GM21529 (cell line): Measurements from ENCODE around the gene COL6A1.
A peak's percentile ranks its signal among the peaks of the same experiment; 100 is the strongest.
"Not testable (repeated sequence)": the region's sequence is repeated elsewhere in the genome, so short reads cannot be mapped to it uniquely, and the experiment has no call there.

Experiments
- ATAC-seq: cut with Tn5 transposase; IDR thresholded peaks from one replicate; pipeline ENCODE4 v1.9.1; 2021; ENCODE audit not compliant: unreplicated experiment

The COL6A1 gene

DNA sequence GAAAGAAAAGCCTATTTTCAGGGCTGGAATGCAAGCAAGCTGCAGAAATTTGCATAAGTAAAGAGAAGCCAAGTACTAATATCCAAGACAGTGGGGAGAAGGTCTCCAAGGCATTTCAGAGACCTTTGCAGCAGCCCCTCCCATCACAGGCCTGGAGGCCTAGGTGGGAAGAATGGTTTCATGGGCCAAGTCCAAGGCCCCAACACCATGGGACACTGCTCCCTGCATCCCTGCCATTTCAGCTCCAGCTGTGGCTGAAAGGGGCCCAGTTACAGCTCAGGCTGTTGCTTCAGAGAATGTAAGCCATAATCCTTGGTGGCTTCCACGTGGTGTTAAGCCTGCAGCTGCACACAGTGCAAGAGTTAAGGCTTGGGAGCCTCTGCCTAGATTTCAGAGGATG, 16.9 kb upstream of the COL6A1 start:
- ATAC-seq = no peak

DNA sequence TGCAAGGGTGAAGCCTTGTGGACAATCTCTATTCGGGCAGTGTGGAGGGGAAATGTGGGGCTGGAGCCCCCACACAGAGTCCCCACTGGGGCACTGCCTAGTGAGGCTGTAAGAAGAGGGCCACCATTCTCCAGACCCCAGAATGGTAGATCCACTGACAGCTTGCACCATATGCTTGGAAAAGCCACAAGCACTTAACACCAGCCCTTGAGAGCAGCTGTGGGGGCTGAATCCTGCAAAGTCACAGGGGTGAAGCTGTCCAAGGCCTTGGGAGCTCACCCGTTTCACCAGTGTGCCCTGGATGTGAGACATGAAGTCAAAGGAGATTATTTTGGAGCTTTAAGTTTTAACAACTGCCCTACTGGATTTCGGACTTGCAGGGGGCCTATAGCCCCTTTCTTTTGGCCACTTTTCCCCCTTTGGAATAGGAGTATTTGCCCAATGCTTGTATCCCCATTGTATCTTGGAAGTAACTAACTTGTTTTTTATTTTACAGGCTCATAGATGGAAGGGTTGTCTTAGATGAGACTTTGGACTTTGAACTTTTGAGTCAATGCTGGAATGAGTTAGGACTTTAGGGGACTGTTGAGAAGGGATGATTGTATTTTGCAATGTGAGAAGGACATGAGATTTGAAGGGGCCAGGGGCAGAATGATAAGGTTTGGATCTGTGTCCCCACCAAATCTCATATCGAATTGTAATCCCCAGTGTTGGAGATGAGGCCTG, 16.3 kb upstream of the COL6A1 start:
- no peak for ATAC-seq

DNA sequence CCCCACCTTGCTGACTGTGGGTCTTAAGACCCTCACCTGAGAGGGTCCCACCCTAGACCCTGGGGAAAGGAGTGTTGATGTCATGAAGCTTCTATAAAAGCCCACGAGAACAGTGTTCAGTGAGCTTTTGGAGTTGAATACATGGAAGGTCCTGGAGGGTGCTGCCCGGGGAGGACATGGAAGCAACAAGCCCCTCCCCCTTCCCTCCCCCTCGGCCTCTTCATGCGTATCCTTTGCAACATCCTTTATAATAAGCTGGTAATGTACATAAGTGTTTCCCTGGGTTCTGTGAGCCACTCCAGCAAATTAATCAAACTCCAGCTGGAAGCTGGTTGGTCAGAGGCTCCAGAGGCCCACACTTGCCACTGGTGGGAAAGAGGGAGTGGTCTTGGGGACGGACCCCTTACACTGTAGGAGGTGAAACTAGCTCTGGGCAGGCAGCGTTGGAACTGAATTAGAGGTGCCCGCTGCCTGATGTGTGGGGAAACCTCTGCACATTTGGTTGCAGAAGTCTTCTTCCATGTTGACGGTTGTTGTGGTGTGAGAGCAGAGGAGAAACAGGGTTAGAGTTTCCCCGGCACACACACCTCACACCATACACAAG, 14.7 kb upstream of the COL6A1 start:
- no peak for ATAC-seq

DNA sequence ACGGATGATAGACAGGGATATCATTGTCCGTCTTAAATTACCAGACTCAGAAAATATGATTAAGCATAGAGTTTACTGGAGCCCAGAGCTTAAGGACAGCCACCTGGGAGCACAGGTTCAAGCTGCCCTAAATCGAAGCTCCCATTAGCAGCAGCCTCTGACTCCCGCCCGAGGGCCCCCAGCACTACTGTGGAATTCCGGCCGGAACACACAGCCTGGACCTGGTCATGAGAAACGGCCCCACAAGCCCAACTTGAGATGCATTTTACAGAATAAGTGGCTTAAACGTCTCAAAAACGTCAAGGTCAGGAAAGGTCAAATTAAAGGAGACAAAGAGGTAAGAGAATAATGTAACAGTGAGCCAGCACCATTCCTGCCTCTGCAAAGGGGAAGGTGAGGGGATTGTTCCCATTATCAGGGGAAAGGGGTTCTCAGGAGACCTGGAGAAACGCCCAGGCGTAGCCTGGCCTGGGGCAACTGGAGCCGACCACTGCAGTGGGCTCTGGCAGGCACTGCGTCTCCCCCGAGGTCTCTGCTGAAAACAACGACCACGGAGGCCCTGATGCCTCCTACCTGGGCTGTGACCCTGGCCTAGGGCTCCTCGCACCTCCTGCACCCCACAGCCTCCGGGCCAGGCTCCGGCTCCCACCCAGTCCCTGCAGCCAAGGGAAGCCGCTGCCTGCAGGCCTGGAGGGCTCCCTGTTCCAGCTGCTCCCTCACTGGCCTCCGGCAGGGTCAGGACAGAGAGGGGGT, 11.5 kb upstream of the COL6A1 start:
- no peak for ATAC-seq

DNA sequence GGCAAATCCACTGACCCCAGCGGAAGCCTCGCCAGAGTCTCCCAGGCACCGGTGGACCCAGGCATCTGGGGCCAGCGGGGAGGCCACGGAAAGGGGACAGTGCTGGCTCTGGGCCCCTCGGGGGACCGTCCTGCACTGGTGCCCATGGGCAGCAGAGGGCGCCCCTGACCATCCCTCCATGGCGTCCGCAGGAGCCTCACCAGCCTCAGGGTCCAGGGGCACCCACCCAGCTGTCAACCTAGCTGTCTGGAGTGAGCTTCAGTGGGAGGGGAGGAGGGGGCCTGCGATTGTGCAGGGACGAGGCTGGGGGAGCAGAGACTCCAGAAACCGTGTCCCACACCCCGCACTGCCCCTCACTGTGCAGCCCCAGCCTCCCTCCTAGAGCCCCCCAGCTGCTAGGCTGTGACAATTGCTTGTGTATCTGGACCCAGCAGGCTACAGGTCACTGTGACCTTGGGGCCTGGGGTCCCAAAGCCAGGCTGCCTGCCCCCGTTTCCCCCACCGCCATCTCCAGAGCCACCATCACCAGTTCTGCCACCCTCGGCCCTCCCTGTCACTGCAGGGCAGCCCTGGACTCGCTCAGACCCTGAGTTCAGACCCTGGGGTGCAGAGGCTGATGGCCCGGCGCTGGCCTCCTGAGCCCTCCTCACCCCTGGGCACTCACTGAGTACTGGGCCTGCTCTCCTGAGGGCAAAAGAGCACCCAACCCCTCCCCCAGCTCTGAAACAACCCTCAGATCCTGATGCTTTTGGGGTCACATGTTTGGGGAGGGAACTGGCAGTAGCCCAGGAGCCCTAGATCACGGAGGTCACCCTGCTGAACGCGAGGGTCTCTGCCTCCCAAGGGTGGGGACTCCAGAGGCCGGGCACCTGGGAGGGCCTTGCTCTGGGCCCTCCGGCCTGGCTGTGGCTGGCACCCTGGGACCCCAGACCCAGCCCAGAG, 10.6 kb upstream of the COL6A1 start:
- ATAC-seq = no peak

DNA sequence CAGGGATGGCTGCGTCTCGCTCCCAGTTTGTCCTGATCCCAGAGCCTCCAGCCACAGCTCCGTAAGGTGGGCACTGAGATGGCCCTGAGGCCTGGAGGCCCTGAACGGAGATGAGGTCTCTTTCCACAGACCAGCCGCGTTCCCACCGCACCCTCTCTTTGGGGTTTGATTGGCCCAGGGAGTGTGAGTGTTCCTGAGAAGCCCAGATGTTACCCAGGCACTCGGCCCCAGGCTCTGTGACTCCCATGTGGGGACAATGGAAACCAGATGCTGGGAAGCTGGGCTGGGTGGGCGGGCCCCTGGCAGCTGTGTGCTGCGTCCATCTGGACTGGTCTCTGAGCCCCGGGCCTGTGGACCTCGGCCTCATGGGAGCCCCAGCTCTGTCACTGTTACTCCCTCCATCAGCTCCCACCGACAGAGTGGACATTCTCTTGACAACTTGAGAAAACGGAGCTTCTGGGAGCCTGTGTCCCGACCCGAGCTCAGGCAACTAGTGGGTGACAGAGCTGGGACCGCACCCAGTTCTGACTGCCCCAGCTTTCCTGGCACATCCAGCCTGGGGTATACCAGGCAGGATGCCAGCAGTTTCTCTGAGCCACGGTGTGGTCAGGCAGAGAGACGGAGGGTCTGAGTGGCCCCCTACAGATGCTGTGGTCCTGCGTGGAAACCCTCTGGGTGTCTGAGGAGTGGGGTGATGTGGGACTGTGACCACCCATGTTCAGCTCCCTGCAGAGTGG, 9.8 kb upstream of the COL6A1 start:
- ATAC-seq = no peak

DNA sequence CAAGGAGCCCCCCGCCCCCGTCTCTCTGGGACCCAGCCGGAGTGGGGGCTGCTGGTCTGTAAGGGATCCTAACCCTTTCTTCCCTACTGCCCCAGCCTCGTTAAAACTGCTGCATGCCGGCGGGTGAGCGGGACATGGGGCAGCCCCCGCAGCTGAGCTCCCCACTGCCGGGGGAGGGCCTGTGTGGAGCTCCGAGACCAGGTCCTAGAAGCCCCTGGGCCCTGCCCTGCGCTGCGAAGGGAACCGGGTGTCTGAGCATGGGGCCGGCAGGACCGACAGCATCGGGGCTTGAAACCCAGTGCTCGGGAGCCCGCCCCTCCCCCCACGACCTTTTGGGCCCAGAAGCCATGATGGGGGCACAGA, 9.2 kb upstream of the COL6A1 start:
- no peak for ATAC-seq

DNA sequence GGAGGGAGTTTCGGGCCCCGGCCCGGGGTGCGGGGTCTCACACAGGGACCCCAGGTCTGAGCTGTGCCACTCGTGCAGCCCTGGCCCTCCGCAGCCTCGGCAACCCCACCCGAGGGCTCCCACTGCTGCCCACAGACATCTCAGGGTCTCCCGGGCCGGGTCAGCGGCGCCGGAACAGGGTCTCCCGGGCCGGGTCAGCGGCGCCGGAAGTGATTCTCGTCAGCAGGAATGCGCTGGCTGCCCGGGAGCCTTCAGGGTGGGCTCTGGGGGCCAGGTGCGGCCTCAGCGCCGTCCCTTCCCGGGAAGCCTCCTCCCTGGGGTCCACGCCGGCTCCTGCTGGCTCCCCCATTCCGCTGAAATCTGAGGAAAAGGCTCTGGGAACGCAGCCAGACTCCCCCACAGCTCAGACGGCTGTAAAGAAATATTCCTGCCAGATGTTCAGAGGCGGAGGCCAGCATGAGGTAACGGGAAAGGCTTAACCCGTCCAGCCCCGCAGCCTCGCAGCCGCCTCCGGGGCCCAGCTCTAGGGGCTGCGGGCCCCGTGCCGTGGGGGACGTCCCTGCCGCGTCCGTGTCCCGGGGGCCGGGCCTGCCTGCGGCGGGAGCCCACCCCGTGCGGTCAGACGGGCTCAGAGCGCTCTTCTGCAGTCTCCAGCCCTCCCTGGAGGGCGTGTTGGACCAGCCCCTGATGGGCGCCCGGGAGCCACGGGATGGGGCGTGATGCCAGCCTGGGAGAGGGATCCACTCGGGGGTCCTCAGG, 8.7 kb upstream of the COL6A1 start:
- no peak for ATAC-seq

DNA sequence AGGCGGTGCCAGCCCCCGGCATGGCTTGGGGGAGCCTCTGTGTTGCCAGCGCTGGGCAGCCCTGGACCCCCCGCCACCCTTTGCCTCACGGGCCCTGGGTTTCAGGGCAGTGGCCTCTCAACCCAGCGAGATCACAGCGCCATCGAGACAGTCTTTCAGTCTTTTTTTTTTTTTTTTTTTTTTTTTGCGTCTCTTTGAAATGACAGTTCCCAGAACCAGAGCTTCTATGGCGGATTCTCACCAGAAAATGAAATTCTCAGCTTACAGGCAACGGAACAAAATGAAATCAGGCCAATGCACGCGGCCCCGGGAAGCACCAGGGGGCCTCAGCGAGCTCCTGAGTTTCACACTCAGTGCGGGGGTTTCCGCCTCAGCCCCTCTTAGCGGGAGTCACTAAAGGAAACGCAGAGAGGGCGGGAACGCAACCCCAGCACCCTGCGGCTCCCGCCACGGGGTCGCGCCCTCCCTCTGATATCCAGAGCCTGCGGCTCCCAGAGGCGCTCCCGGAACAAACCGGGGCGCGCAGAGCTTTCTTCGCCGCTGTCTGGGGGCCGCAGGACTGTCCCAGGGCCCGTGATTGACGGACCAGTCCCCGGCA, 8.0 kb upstream of the COL6A1 start:
- peak; percentile 49 for ATAC-seq

DNA sequence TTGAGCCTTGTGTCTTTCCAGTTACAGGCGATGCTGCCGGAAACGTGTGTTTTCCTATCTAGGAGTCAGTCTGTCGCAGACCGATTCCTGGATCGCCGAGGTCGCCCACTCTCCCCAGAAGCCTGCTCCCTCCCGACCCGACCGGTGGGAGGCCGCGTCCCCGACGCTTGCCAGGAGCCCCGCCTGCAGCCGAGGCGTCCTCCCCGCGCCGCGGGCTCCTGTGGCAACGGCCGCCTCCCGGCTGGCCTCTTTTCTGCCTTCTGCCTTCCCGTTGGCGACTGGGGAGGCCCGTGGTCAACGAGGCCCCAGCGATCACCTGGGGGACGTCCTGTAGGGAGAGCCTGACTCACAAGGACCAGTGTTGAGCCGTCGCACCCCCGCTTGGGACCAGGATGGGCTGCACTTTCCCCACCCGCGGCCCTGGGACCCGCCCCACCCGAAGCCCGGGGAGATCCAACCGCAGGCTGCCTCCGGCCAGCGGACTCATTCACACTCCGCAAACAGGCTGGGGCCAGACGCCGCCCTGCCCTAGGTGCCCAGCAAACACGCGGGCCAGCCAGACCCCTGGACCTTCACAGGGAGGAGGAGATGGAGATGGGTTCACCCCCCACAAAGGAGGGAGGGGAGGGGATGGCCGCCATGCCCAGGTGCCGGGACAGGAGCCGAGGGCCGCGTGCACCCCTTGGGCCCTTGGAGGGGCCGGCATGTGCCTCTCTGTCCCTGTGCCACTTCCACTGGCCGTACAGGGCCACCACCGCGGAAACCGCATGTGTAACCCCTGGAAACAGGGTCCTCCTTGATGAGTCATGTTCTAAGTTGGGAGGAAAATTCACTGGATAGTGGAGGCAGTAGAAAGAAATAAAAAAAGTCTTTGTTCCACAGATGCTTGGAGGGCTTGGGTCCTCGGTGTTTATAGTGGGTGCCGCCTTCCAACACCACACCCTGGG, 7.2 kb upstream of the COL6A1 start:
- ATAC-seq = no peak

DNA sequence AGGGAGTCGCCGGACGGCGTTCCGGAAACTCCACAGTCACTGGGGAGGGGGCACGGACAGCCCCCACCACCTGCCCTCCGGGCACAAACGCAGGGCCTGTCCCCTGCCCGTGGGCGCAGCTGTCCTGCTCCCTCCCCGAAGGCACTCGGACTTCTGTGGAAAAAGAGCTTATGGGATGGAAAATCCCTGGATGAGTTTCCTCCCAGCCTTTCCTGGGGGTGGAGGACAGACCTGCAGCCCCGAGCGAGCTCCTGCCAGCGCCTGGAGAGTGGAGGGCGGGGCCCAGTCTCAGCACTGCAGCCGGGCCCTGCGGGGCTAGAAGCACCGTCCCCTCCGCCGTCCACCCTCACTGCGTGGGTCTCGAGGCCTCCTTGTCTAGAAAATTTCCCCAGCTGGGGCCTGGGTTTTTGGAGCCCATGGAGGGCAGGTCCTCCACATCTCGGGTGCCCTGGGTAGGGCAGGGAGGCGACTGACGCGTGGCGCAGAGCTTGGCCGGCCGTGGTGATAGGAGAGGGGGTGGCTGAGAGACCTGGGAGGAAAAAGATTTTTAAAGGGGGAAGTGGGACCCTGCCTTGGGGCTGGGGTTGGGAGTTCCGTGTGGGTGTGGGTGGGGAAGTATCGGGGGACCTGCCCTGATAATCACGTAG, 6.4 kb upstream of the COL6A1 start:
- no peak for ATAC-seq

DNA sequence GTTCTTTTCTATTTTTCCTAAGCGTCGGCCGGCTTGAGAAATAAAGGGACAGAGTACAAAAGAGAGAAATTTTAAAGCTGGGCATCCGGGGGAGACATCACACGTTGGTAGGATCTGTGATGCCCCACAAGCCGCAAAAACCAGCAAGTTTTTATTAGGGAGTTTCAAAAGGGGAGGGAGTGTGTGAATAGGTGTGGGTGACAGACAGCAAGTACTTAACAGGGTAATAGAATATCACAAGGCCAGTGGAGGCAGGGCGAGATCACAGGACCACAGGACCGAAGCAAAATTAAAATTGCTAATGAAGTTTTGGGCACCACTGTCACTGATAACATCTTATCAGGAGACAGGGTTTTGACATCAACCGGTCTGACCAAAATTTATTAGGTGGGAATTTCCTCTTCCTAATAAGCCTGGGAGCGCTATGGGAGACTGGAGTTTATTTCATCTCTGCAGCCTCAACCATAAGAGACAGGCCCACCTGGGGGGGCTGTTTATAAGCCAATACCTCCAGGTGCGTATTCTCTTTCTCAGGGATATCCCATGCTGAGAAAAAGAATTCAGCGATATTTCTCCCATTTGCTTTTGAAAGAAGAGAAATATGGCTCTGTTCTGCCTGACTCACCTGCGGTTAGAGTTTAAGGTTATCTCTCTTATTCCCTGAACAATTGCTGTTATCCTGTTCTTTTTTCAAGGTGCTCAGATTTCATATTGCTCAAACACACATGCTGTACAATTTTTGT, 5.7 kb upstream of the COL6A1 start:
- not testable (repeated sequence) for ATAC-seq

DNA sequence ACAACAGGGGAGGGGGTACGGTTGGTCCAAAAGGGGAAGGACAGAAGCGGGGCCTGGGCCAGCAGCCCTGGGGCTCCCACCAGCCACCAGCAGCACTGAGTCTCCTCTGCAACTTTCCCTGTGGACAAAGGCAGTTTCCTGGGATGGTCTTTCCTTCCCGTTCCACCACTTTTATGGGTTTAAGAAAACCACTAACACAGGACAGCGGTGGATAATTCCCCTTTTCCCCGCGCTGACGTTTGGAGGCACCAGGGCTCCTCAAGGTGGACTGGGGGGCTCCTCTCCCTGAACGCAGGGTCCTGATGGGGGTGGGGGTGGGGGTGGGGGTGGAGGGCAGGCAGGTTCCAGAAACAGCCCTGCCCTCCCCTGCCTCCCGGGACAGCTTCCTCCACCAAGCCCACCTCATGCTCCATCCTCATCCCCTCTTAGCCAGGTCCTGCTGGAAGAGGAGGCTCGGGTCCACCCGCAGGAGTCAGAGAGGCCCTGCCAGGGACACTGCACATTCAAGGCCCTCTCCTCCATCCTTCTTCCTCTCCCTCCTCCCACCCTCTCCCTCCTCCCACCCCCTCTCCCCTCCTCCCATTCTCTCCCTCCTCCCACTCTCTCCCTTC, 4.8 kb upstream of the COL6A1 start:
- no peak for ATAC-seq

DNA sequence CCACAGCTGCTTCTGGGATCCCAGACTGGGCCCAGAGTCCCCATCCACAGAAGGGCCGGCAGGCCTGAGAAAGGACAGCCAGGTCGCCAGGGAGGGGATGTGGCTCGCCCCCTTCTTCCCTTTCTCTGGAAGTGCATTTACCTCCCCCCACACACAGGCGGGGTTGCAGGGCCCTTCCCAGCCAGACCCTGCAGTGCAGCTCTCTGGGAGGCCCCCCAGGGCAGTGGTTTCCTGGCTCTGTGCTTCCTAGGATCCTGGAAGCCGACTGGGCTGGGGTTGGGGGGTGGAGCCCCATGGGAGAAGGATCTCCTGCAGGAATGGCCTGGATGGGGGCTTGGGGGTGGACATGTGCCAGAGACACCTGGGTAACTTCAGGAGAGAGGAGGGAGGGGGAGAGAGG, 4.2 kb upstream of the COL6A1 start:
- no peak for ATAC-seq

DNA sequence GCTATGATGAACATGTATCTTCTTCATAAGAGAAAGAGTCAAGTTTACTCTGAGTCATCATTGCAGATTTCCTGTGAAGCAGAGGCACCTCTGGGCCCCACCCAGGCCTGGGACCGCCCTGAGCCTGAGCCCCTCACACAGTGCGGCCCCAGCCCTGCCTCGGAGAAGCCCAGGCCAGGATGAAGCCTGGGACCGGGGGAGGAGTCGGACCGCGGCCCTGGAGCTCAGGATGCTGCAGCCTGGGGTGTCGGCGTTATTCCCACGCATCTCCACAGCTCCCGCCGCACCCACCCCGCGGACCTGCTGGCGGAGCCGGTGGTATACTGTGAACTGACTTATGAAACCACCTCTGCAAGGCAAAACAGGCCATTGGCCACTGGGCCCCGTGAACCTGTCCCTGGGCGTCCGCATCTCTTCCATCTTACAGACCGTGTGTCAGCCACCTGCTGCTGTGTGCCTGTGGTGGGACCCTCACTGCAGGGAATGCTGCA, 2.4 kb upstream of the COL6A1 start:
- ATAC-seq = no peak

DNA sequence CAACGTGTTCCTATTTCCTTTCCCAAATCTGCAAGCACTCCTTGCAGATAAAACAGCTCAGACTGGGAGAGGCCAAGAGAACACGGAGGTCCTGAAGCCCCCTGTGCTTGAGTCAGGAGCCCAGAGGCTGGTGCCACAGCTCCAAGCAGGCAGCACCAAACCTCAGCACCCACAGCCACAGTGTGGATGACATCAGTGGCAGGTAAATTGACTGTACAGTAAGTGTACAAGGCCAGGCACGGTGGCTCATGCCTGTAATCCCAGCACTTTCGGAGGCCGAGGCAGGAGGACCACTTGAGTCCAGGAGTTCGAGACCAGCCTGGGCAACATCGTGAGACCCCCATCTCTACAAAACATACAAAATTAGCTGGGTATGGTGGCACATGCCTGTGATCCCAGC, 1.9 kb upstream of the COL6A1 start:
- ATAC-seq = no peak

DNA sequence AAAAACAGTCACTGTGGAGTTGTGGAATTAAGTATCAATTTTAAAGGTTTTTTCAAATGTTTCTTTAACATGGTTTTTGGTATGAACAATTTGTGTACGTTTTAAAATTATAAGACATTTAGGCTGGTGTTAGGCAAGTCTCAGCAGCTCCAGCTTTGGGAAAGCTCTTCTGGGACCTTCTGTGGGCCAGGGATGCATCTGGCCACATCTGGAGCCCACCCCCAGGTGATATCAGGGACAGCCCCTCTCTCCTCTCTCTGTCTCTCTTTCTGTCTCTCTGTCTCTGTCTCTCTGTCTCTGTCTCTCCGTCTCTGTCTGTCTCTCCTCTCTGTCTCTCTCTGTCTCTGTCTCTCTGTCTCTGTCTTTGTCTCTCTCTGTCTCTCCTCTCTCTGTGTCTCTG, 1.3 kb upstream of the COL6A1 start:
- no peak for ATAC-seq
